ENCODE results near the gene GGACT. TPM values are rescaled to one million over a fixed set of nuclear protein-coding genes. Genes with fewer than 3 reads are reported as not detected.

Gene GGACT
- polyA plus RNA-seq, 1 donor from 2014 or later, result 1.7 TPM

GRCh38 chr13:100515410-100515800 is 73.2 kb downstream of the GGACT start:
- H3K79me2 ChIP-seq (replicated peaks; ENCODE audit: insufficient read depth, low read length), result peaks cover 4% of the 10 kb centered on the region

GRCh38 chr13:100514788-100515409 is 73.7 kb downstream of the GGACT start:
- no peaks in the 10 kb centered on the region for H3K9me2 ChIP-seq (ENCODE audit: insufficient read depth, low read length)
- no peak overlapping the region for H3K4me2 ChIP-seq (ENCODE audit: low read length)
- H3K4me3 ChIP-seq (ENCODE audit: low read length), result peak overlapping the region; percentile 20
- H3K27ac ChIP-seq (ENCODE audit: low read length), result no peak overlapping the region
- no peaks in the 10 kb centered on the region for H3K9me3 ChIP-seq (ENCODE audit: low read length)
- no peaks in the 10 kb centered on the region for H3K27me3 ChIP-seq (ENCODE audit: insufficient read depth, low read depth, low read length)
- no peak overlapping the region for H3K9ac ChIP-seq (ENCODE audit: low read length)
- no peaks in the 10 kb centered on the region for H3K36me3 ChIP-seq (ENCODE audit: insufficient read depth, low read length)
- H4K20me1 ChIP-seq (ENCODE audit: insufficient read depth), result no peaks in the 10 kb centered on the region
- H3K79me2 ChIP-seq (replicated peaks; ENCODE audit: insufficient read depth, low read length), result peaks cover 4% of the 10 kb centered on the region
- no peaks in the 10 kb centered on the region for H3F3A ChIP-seq (ENCODE audit: insufficient read depth, low read length, poor library complexity, severe bottlenecking)
- H2AFZ ChIP-seq (ENCODE audit: low read depth, low read length), result no peak overlapping the region
- TF ChIP-seq REST (IDR thresholded peaks at IDR 0.05; ENCODE audit: borderline replicate concordance), result no peak
- TF ChIP-seq MXI1 (conservative IDR thresholded peaks at IDR 0.05; ENCODE audit: poor library complexity, severe bottlenecking), result no peak
- TF ChIP-seq RAD21 (conservative IDR thresholded peaks at IDR 0.05), result peak; percentile 98
- TF ChIP-seq SMC3 (conservative IDR thresholded peaks at IDR 0.05; ENCODE audit: poor library complexity), result peak; percentile 93
- no peak for TF ChIP-seq POLR2AphosphoS5 (IDR thresholded peaks at IDR 0.05)
- no peak for TF ChIP-seq TAF1 (IDR thresholded peaks at IDR 0.05; ENCODE audit: low read depth)
- no peak for TF ChIP-seq EZH2 (IDR thresholded peaks at IDR 0.05; ENCODE audit: borderline replicate concordance, insufficient read depth, low read length, poor library complexity, severe bottlenecking)

More at GRCh38 chr13:100515410-100515800, 73.2 kb downstream of the GGACT start:
- TF ChIP-seq EZH2 (IDR thresholded peaks at IDR 0.05; ENCODE audit: borderline replicate concordance, insufficient read depth, low read length, poor library complexity, severe bottlenecking) (no peak), POLR2AphosphoS5 (IDR thresholded peaks at IDR 0.05) (no peak), REST (IDR thresholded peaks at IDR 0.05; ENCODE audit: borderline replicate concordance) (no peak), MXI1 (conservative IDR thresholded peaks at IDR 0.05; ENCODE audit: poor library complexity, severe bottlenecking) (no peak), EP300 (conservative IDR thresholded peaks at IDR 0.05; ENCODE audit: poor library complexity, severe bottlenecking) (no peak), SMC3 (conservative IDR thresholded peaks at IDR 0.05; ENCODE audit: poor library complexity) (no peak), CTCF (IDR thresholded peaks at IDR 0.05; ENCODE audit: poor library complexity, severe bottlenecking) (no peak), RAD21 (conservative IDR thresholded peaks at IDR 0.05) (no peak), TAF1 (IDR thresholded peaks at IDR 0.05; ENCODE audit: low read depth) (no peak)
- H3K27ac ChIP-seq (ENCODE audit: low read length), result no peak overlapping the region
- H3K4me2 ChIP-seq (ENCODE audit: low read length), result no peak overlapping the region
- H3K9me2 ChIP-seq (ENCODE audit: insufficient read depth, low read length), result no peaks in the 10 kb centered on the region
- H3K36me3 ChIP-seq (ENCODE audit: insufficient read depth, low read length), result no peaks in the 10 kb centered on the region
- H3F3A ChIP-seq (ENCODE audit: insufficient read depth, low read length, poor library complexity, severe bottlenecking), result no peaks in the 10 kb centered on the region
- no peaks in the 10 kb centered on the region for H3K9me3 ChIP-seq (ENCODE audit: low read length)
- no peak overlapping the region for H3K9ac ChIP-seq (ENCODE audit: low read length)
- H3K27me3 ChIP-seq (ENCODE audit: insufficient read depth, low read depth, low read length), result no peaks in the 10 kb centered on the region
- no peak overlapping the region for H2AFZ ChIP-seq (ENCODE audit: low read depth, low read length)
- H3K4me3 ChIP-seq (ENCODE audit: low read length), result no peak overlapping the region
- H4K20me1 ChIP-seq (ENCODE audit: insufficient read depth), result no peaks in the 10 kb centered on the region

Measured in neural cell (in vitro differentiated cells).